ENCODE results near the gene ISCA1. TPM values are rescaled to one million over a fixed set of nuclear protein-coding genes. Genes with fewer than 3 reads are reported as not detected.

ISCA1 gene
- total RNA-seq, 1 experiment from 2014 or later = 28.8 TPM

GRCh38 chr9:86246752-86247161, 35.6 kb downstream of the ISCA1 start:
- BruUV-seq (replicated peaks) = no TSS peak
- intact Hi-C loops (cut with micrococcal nuclease) = no loop called here
- CTCF ChIA-PET = no interaction called here
- TF ChIP-seq EZH2 (IDR thresholded peaks at IDR 0.05; ENCODE audit: low read length, unreplicated experiment) (no peak), EZH2phosphoT487 (IDR thresholded peaks at IDR 0.05; ENCODE audit: borderline replicate concordance, low read length) (no peak), CTCF (conservative IDR thresholded peaks at IDR 0.05; ENCODE audit: low read depth, low read length) (no peak)
- ATAC-seq = no peak
- H3K4me1 ChIP-seq (ENCODE audit: insufficient read depth, low read length) = no peaks in the 10 kb centered on the region
- H3K79me2 ChIP-seq (ENCODE audit: low read length) = no peaks in the 10 kb centered on the region
- H3K9me2 ChIP-seq (replicated peaks; ENCODE audit: low read length) = no peaks in the 10 kb centered on the region
- no peaks in the 10 kb centered on the region for H3F3A ChIP-seq (ENCODE audit: low read length, unreplicated experiment)
- no peaks in the 10 kb centered on the region for H3K27me3 ChIP-seq (ENCODE audit: low read length)
- no peaks in the 10 kb centered on the region for H3K36me3 ChIP-seq (ENCODE audit: low read depth, low read length)
- no peaks in the 10 kb centered on the region for H3K9me3 ChIP-seq (ENCODE audit: low read length)
- POLR2A ChIA-PET (ENCODE audit: unreplicated experiment) = no interaction called here
- no peak for DNase-seq
- H3K4me3 ChIP-seq (ENCODE audit: low read length) = no peak overlapping the region
- H3K9ac ChIP-seq (ENCODE audit: low read length) = no peak overlapping the region
- H2AFZ ChIP-seq (ENCODE audit: low read length) = no peak overlapping the region
- H3K4me2 ChIP-seq (ENCODE audit: low read length) = no peak overlapping the region
- H4K20me1 ChIP-seq (ENCODE audit: low read length) = no peaks in the 10 kb centered on the region
- no peak overlapping the region for H3K27ac ChIP-seq (ENCODE audit: low read length)

- no peak overlapping the region for H2AFZ ChIP-seq (ENCODE audit: low read length)
- intact Hi-C loops (cut with micrococcal nuclease) = no loop called here
- no TSS peak for BruUV-seq (replicated peaks)
- H3K4me2 ChIP-seq (ENCODE audit: low read length) = no peak overlapping the region
- CTCF ChIA-PET = no interaction called here
- no peaks in the 10 kb centered on the region for H3K9me2 ChIP-seq (replicated peaks; ENCODE audit: low read length)
- no peaks in the 10 kb centered on the region for H4K20me1 ChIP-seq (ENCODE audit: low read length)
- DNase-seq (no peak), ATAC-seq (no peak)
- no peak overlapping the region for H3K27ac ChIP-seq (ENCODE audit: low read length)
- H3K36me3 ChIP-seq (ENCODE audit: low read depth, low read length) = no peaks in the 10 kb centered on the region
- no peak for TF ChIP-seq EZH2 (IDR thresholded peaks at IDR 0.05; ENCODE audit: low read length, unreplicated experiment)
- no peak for TF ChIP-seq CTCF (conservative IDR thresholded peaks at IDR 0.05; ENCODE audit: low read depth, low read length)
- no peak for TF ChIP-seq EZH2phosphoT487 (IDR thresholded peaks at IDR 0.05; ENCODE audit: borderline replicate concordance, low read length)
- H3K4me1 ChIP-seq (ENCODE audit: insufficient read depth, low read length) = no peaks in the 10 kb centered on the region
- H3K9ac ChIP-seq (ENCODE audit: low read length) = no peak overlapping the region
- no peaks in the 10 kb centered on the region for H3F3A ChIP-seq (ENCODE audit: low read length, unreplicated experiment)
- no peak overlapping the region for H3K4me3 ChIP-seq (ENCODE audit: low read length)
- POLR2A ChIA-PET (ENCODE audit: unreplicated experiment) = no interaction called here
- H3K9me3 ChIP-seq (ENCODE audit: low read length) = no peaks in the 10 kb centered on the region
- no peaks in the 10 kb centered on the region for H3K27me3 ChIP-seq (ENCODE audit: low read length)
- no peaks in the 10 kb centered on the region for H3K79me2 ChIP-seq (ENCODE audit: low read length)
Observed at GRCh38 chr9:86242071-86242470, 40.3 kb downstream of the ISCA1 start.

- no peak overlapping the region for H3K4me2 ChIP-seq (ENCODE audit: low read length)
- POLR2A ChIA-PET (ENCODE audit: unreplicated experiment) = no interaction called here
- H3K4me1 ChIP-seq (ENCODE audit: insufficient read depth, low read length) = no peaks in the 10 kb centered on the region
- no peaks in the 10 kb centered on the region for H3K79me2 ChIP-seq (ENCODE audit: low read length)
- H3K27ac ChIP-seq (ENCODE audit: low read length) = no peak overlapping the region
- H3K27me3 ChIP-seq (ENCODE audit: low read length) = no peaks in the 10 kb centered on the region
- no peaks in the 10 kb centered on the region for H3K9me2 ChIP-seq (replicated peaks; ENCODE audit: low read length)
- H4K20me1 ChIP-seq (ENCODE audit: low read length) = no peaks in the 10 kb centered on the region
- H3K36me3 ChIP-seq (ENCODE audit: low read depth, low read length) = no peaks in the 10 kb centered on the region
- no peak for DNase-seq
- no peak overlapping the region for H2AFZ ChIP-seq (ENCODE audit: low read length)
- BruUV-seq (replicated peaks) = no TSS peak
- intact Hi-C loops (cut with micrococcal nuclease) = no loop called here
- TF ChIP-seq EZH2 (IDR thresholded peaks at IDR 0.05; ENCODE audit: low read length, unreplicated experiment) (no peak), CTCF (conservative IDR thresholded peaks at IDR 0.05; ENCODE audit: low read depth, low read length) (no peak)
- CTCF ChIA-PET = no interaction called here
- H3K4me3 ChIP-seq (ENCODE audit: low read length) = no peak overlapping the region
- no peak for ATAC-seq
- no peak overlapping the region for H3K9ac ChIP-seq (ENCODE audit: low read length)
- no peaks in the 10 kb centered on the region for H3K9me3 ChIP-seq (ENCODE audit: low read length)
- no peaks in the 10 kb centered on the region for H3F3A ChIP-seq (ENCODE audit: low read length, unreplicated experiment)
Observed at GRCh38 chr9:86241216-86241615, 41.1 kb downstream of the ISCA1 start.
